GM19025 (cell line): ENCODE results near the gene POLR2B.
"Not testable (repeated sequence)": the region's sequence is repeated elsewhere in the genome, so short reads cannot be mapped to it uniquely, and the experiment has no call there.

Experiments used
- ATAC-seq: cut with Tn5 transposase; IDR thresholded peaks from one replicate; pipeline ENCODE4 v1.9.1; 2021; ENCODE audit warnings: mild to moderate bottlenecking, low read depth, moderate library complexity; ENCODE audit not compliant: unreplicated experiment

The POLR2B gene

DNA sequence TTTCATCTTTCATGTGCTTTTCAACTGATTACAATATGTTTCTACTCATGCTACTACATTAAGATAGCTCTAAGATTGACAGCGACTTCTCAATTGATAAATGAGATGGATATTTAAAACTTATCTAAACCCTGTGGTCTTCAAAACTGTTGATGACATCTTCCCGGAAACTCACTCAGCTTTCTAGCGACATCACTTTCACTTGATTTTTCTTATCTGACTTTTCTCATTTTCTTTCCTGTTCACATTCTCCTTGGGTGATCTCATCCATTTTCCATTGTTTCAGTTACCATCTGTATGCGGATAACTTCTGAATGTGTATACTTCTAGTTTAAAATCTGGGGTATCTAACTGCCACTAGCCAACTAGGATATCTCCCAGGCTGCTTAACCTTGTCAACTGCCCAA, 3.1 kb downstream of the POLR2B start:
- ATAC-seq: no peak

DNA sequence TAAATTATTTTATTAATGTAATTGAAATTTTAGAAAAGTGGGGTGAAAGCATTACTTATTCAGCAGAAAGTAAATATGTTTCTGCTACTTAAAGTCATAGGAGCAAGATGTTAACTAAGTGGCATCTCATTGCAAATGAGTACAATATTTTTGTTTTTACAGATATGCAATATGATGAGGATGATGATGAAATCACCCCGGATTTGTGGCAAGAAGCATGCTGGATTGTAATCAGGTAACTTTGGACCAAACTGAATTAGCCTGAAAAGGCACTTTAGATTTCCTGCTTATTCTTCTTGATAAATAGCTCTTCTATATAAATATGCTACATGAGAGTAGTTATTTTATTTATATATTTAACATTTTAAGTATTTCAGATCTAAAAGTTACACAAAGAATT, 7.5 kb downstream of the POLR2B start:
- ATAC-seq: no peak

DNA sequence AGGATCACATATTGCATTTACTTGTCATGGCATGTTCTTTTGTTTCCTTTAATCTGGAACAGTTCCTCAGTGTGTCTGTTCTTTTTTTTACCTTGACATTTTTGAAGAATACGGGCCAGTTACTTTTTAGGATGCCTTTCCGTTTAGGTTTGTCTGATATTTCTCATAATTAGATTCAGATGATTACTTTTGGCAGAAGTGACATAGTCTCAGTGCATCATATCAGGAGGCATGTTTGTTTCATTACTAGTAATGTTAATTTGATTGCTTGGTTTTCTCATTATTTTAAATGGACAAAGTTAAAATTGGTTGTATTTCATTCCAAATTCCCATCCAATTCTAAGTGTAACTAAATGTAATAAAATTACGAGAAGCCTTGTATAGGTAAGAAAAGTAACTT, 8.3 kb downstream of the POLR2B start:
- no peak for ATAC-seq

DNA sequence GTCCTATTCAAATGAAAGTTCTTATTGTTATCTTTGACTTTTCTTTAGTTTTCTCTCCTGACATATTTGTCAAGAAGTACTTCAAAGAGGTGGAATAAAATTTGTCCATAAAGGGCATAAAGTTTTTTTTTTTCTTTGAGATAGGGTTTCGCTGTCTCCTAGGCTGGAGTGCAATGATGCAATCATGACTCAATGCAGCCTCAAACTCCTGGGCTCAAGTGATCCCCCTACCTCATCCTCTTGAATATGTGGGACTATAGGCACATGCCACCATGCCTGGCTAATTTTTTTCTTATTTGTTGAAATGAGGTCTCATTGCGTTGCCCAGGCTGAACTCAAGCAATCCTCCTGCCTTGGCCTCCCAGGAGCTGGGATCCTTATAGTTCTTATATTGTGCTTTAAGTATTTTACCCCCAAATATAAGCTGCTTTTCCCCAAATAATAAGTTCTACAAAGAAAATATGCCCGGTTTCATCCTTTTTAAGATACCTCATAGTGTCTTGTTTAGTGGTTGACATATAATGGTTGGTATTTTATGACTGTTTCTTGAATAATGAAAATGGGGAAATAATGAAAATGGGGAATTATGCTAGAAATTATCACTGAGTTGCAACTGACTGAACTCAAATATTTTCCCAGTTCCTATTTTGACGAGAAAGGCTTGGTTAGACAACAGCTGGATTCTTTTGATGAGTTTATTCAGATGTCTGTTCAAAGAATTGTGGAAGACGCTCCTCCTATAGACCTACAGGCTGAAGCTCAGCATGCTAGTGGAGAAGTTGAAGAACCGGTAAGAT, 11.6 kb downstream of the POLR2B start:
- ATAC-seq: no peak

DNA sequence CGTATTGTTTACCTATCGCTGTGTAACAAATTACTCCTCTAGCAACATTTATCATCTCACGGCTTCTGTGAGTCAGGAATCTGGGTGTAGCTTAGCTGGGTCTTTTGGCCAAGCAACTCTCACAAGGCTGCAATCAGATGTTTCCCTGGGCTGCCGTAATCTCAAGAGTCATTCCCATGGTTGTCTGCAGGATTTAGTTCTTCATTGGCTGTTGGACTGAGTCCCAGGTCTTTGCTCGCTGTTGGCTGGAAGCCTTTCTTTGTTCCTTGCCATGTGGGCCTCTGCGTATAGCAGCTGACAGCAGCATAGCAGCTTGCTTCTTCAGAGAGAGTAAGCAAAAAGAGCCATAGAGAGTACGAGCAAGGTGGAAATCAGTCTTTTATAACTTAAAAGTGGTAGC, 16.8 kb downstream of the POLR2B start:
- no peak for ATAC-seq

DNA sequence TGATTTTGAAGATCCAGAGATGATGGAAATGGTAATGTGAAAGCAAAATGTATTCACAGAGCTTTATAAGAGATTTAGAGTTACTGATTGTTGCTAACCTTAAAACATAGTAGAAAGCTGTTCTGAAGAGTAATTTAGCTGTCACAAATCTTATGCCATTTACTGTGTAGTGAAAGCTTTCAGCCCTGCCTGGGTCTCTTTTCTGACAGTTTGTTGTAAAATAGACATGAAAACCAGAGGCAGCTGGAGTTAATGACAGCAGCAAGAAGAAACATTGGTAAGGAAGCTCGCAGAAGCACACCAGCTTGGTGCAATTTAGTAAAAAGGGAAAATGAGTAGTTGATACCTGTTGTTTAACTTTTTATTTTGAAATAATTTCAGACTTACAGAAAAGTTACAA, 21.1 kb downstream of the POLR2B start:
- no peak for ATAC-seq

DNA sequence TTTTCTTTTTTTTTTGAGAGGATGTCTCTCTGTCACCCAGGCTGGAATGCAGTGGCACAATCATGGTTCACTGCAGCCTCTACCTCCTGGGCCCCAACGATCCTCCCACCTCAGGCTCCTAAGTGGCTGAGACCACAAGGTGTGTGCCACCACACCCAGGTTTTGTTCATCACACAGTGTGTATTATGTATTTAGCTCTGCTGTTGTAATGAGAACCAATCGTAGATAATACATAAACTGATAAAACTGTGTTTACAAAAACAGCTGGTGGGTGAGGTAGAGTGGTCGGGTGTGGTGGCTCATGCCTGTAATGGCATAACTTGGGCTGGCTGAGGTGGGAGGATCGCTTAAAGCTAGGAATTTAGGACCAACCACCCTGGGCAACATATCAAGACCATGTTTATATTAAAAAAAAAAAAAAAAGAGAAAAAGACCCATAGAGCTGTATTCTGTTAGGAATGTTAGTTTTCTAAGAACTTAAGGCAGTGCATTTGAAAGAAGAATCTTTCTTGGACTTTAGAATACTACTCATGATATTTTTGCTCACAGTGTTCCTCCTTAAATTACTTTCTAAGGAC, 34.9 kb downstream of the POLR2B start:
- no peak for ATAC-seq

DNA sequence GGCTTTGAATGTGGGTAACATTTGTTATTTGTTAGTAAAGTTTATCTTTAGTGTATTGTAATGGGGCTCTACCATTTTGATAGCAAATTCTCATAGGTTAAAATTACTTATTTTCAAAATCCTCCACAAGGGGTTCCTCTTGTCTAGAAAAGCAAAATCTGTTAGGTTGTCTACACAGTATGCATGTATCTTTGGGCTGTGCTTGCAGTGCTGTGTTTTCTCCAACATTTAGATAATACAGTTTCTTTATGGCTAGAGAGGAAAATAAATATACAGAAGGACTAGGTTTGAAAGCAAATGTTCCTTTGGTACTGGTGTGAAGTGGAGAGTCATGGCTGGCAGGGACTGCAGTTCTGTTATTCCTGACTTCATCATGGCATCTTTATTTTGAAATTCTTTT, 40.3 kb downstream of the POLR2B start:
- no peak for ATAC-seq

DNA sequence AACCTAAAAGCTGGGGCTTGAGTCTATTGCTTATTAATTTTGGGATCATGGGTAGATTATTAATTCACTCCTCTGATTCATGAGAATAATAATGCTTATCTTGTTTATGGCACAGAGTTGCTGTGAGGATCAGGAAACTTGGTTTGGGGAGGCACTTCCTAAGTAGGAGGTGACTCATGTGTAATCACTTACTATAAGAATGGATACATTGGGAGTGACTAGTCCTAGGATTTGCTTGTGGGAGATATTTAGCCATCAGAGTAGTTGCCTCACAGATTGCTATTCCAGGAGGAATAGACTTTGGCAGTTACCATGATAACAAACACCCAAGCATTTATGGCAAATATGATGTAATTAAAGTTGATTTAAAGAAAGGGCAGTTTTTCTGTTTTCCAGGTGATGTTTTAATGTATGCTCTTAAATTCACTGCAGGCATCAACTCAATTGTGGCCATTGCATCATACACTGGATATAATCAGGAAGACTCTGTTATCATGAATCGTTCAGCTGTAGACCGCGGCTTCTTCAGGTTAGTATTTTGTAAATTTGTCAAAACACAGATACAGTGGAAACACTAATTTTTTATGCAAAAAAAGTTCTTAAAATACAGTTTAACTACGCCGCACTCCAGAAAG, 41.9 kb downstream of the POLR2B start:
- ATAC-seq: no peak

DNA sequence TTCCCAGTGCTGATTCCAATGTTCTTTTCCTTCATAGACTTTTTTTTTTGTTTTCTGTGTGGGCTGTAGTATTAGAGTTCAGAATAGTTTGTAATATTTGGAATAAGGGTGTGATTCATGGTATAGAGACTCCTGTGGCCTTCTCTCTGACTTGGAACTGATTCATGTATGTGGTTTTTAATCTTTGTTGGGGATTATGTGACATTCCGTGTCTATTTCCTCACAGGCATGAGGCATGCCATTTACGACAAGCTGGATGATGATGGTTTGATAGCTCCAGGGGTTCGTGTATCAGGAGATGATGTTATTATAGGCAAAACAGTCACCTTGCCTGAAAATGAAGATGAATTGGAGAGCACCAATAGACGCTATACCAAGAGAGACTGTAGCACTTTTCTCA, 44.4 kb downstream of the POLR2B start:
- ATAC-seq: no peak

DNA sequence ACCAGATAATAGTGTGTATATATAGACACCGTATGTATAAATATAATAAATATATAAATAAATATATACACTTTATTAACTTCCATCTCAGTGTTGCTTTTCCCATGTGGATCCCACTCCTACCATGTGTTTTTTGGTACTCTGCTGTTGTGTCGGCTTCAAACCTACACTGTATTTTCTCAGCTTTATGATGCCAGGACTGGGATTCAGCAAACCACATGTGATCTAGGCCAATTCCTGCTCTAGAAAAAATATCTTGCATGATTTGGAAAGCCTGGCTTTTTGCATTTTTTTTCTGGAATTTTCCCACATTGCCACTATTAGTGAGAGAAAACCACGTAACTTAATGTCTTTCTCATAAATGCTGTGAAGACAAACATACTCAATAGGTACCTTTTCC, 55.8 kb downstream of the POLR2B start:
- no peak for ATAC-seq

DNA sequence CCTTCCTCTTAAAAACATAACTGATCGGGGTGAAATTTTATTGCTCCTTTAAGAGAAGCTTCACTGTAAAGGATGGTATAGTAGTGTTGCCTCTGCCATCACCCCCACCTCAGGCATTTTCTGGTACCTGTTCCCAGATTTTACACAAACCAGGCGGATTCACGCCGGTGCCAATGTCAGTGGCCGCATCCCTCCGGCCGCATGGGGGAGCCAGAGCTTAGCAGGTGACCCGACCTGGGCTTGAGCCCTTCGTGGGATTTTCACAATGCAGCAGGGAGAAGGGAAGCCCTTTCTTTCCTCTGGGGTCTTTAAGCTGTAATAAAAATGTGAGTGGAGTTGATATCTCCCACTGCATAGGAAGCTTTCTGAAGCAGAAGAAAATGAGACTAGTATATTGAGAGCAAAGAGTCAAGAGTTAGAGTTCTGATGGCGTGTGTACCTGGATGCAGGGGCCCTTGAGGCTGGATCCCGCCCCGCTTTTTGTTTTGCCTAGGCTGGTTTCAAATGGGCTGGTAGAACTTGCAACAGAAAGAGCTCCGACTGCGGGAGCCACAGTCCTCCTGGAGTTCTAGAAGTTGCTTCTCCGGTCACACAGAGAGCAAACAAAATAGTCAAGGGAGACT, 59.4 kb downstream of the POLR2B start:
- ATAC-seq: peak; percentile 63

DNA sequence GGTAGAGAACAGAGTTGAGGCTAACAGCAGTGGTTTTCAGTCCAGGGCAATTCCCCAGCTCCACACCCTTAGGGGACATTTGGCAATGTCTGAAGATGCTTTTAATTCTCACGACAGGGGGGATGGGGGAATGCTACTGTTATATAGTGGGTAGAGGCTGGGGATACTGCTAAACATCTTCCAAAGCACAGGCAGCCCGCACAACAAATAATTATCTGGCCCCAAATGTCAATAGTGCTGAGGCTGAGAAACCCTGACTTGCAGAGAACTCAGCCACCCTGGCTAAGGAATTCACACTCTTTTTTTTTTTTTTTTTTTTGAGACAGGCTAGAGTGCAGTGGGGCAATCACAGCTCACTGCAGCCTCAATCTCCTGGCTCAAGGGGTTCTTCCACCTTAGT, 60.6 kb downstream of the POLR2B start:
- no peak for ATAC-seq

DNA sequence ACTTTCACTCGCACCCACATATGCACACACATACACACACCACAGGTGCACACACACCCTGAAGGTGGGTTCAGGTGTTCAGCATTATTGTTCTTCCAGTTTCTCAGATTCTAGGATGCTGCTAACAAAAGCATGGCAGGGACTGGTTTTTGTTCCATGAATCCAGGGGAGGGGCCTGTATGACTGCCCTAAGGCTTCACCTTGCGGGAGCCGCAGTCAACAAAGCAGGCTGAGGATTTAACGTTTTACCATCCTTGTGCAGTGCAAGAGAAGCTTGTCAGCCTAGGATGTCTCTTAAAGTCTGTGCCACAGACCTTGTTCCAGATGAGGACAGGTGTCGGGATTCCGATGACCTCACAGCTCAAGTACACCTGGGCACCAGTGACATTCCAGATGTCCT, 61.8 kb downstream of the POLR2B start:
- no peak for ATAC-seq

DNA sequence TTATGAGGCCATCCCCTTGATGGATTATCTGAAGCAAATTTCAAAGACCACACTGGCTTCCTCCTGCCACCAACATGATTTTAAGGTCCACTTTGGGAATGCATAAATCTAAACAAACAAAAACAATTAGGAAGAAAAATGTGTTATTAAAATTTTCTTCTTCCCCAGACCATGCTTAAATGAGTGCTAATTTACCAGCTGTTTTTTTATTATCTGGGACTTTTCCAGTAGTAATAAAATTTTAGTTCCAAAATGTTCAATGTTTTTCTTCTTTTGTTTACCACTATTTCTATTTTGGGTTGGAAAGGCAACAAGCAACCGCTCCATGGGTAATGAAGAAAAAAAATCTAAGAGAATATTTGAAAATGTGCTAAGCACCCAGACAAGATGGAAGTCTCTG, 62.3 kb downstream of the POLR2B start:
- ATAC-seq: no peak

DNA sequence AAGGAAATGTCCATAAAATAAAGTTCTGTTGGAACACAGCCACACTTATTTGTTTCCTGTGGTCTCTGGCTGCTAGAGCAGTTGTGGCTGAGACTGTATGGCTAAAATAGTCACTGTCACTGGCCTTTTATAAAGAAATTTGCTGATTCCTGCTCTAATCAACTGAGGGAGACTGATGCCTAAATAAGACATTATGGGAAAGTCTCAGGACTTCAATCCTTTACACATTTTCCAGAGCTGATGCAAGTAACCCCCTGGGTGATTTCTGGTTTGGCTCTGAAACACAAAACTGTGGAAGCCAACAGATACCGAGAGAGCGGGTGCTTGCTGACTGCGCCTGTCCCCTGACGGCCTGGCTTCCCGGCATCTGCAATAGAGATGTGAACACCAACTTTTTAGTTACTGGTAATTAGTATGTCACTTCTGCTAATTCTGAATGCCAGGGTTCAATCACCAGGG, 64.0 kb downstream of the POLR2B start:
- no peak for ATAC-seq

DNA sequence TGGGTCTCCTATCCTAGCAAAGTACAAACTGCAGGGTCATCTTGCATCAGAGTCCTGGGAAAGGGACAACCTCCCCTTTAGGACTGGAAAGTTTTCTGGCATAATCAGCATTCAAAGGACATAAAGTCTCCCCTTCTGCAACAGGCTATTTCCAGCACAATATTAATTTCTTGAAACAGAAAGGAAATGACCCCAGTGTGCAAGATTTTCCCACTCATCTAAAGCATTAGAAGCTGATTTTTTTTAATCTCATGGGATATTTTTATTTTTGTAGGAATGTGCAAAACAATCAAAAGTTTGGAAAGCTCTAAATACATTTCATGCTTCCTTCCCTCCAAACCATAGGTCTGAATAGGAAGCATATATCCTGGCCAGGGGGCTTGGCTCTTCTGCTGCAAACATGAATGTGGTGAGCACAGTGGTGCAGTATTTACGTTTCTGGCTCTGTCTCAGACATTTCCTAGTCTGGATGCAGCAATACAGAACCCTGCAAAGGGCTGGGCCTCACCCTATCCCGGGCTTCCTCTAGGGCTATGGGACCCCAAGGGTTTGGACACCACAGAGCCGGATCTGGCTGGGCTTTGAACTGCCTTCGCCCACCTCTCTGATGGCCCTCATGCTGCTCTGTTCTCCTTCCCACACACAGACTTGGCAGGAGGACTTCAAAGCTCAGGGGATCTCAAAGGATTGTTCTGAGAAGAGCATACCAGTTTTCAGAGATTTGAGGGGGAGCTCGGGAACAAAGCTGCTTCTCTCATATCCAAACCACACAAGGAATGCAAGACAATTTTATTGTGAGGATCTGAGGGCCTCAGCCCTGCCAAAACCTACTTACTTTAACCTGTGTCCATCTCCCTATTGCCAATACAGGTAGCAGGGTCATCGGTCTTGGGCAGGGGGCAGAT, 64.9 kb downstream of the POLR2B start:
- ATAC-seq: no peak

DNA sequence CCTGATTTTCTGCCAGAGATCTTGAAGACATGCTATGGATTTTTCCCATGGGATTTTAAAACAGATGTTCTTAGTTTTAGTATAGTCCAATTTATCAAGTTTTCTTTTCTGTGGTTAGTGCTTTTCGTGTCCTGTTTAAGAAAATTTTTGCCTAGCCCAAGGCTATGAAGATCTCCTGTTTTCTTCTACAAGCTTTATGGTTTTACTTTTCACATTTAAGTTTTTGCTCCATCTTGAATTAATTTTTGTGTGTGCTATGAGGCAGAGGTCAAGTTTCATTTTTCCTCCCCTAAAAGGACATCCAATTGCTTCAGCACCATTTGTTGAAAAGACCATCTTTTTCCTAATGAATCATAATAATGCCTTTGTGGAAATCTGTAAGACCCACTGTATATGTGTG, 65.6 kb downstream of the POLR2B start:
- ATAC-seq: no peak

DNA sequence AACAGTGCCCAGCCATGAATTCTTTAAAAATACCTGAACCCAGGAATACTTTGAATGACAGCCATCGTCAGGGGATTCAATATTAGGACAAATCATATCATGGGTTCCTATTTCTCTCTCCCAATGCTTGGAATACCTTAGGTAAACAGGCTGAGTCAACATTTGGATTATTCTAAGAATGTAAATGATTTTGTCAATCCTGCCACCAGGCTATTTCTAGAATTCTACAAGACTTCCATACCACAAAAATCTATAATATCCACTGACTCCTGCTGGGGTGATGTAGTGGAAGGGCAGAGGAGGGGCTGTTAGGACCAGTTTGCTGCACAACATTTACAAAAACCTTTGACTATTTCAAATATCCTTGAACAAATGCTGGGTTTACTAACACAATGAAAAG, 66.3 kb downstream of the POLR2B start:
- ATAC-seq: no peak

DNA sequence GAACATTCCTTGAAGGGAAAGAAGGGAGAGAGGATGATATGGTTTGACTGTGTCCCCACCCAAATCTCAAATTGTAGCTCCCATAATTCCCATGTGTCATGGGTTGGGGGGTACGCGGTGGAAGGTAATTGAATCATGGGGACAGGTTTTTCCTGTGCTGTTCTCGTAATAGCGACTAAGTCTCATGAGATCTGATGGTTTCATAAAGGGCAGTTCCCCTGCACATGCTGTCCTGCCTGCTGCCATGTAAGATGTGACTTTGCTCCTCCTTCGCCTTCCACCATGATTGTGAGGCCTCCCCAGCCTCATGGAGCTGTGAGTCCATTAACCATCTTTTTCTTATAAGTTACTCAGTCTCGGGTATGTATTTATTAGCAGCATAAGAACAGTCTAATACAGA, 68.3 kb downstream of the POLR2B start:
- not testable (repeated sequence) for ATAC-seq
